GM06990 (cell line): ENCODE measurements around the gene ACVR1C.

Experiments used
- DNase-seq: peaks from one replicate; pipeline ENCODE4 v3.0.0-alpha.2; 2011; ENCODE audit not compliant: insufficient read length; ENCODE audit errors: extremely low read depth
- H3K27me3 ChIP-seq: replicated peaks from 2 replicates; pipeline ENCODE4 v1.6.0; 2011; ENCODE audit warnings: low read length; ENCODE audit not compliant: control insufficient read depth, insufficient read depth
- H3K36me3 ChIP-seq: 2 replicates; pipeline ENCODE4 v1.5.1; 2011; ENCODE audit warnings: low read length; ENCODE audit not compliant: control insufficient read depth, insufficient read depth
- H3K4me3 ChIP-seq: replicated peaks from 2 replicates; pipeline ENCODE4 v1.5.1; 2011; ENCODE audit warnings: low read depth, mild to moderate bottlenecking, control low read depth, low read length
- TF ChIP-seq, protein P1 (sequence below): IDR thresholded peaks from 2 replicates; pipeline ENCODE4 v1.5.1; 2011; ENCODE audit warnings: low read length, control low read depth, mild to moderate bottlenecking, inconsistent platforms; ENCODE audit not compliant: insufficient read depth, poor library complexity, severe bottlenecking

The ACVR1C gene

DNA sequence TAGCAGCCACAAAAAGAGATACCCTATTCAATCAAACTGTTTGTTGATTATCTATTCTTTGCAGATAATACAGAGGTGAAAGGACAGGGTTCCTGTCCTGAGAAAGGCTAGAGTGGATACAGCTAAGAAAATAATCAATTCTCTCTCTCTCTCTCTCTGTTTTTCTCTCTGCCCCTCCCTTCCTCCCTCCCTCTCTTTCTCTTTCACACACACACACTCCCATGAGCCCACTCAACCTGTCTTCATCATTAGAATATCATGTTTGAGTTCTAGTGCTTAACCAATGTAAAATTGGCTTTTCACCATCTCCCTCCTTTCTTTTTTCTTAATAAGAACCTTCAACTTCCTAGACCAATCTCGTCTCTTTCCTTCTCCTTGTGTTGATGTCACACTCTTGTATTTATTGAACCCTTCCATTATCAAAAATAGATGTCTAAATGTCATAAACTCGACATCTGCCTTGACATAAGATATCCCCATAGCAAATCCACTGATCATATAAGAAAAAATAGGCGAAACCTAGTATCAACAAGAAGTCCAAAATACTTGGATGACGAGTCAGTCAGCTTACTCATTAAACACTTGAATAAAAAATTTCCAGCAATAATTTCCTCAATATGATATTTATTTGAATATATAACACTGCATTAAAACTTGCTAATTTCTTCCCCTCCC lies 141.9 kb downstream of the ACVR1C start:
- no peak for DNase-seq
- H3K36me3 ChIP-seq, result no peaks in the 10 kb centered on the region
- TF ChIP-seq, protein P1, sequence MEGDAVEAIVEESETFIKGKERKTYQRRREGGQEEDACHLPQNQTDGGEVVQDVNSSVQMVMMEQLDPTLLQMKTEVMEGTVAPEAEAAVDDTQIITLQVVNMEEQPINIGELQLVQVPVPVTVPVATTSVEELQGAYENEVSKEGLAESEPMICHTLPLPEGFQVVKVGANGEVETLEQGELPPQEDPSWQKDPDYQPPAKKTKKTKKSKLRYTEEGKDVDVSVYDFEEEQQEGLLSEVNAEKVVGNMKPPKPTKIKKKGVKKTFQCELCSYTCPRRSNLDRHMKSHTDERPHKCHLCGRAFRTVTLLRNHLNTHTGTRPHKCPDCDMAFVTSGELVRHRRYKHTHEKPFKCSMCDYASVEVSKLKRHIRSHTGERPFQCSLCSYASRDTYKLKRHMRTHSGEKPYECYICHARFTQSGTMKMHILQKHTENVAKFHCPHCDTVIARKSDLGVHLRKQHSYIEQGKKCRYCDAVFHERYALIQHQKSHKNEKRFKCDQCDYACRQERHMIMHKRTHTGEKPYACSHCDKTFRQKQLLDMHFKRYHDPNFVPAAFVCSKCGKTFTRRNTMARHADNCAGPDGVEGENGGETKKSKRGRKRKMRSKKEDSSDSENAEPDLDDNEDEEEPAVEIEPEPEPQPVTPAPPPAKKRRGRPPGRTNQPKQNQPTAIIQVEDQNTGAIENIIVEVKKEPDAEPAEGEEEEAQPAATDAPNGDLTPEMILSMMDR, result no peak
- H3K27me3 ChIP-seq, result no peaks in the 10 kb centered on the region
- H3K4me3 ChIP-seq, result no peak overlapping the region

DNA sequence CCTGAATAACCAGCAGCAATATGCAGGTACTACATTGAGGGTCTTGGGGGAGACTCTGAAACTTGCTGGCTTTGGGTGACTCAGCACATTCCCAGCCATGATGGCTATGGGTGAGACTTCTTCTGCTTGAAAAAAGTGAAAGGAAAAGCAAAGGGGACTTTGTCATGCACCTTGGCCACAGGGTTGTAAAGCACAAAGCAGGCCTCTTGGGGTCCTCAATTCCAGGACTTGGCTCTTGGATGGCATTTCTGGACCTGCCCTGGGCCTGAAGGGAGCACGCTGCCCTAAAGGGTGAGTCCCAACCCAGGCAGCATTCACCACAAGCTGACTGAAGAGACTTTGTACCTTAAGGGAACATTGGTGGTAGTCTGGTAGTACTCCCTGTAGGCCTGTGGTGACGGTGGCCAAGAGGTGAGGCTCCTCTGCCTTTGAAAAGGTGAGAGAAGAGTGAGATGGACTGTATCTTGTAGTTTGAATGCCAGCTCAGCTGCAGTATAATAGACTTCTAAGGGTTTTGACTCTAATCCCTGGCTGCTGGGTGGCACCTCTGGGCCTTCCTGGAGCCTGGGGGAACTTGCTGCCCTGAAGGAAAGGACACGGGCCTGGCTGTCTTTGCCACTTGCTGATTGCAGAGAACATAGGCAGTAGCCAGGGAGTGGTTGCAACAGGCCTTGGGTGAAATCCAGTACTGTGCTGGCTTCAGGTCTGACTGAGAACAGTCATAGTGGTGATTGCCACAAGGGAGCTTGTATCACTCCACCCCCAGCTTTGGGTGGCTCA lies 148.3 kb downstream of the ACVR1C start:
- Histone ChIP-seq H3K27me3 (no peaks in the 10 kb centered on the region), H3K4me3 (no peak overlapping the region), H3K36me3 (no peaks in the 10 kb centered on the region)
- TF ChIP-seq, protein P1, result no peak
- DNase-seq, result no peak

DNA sequence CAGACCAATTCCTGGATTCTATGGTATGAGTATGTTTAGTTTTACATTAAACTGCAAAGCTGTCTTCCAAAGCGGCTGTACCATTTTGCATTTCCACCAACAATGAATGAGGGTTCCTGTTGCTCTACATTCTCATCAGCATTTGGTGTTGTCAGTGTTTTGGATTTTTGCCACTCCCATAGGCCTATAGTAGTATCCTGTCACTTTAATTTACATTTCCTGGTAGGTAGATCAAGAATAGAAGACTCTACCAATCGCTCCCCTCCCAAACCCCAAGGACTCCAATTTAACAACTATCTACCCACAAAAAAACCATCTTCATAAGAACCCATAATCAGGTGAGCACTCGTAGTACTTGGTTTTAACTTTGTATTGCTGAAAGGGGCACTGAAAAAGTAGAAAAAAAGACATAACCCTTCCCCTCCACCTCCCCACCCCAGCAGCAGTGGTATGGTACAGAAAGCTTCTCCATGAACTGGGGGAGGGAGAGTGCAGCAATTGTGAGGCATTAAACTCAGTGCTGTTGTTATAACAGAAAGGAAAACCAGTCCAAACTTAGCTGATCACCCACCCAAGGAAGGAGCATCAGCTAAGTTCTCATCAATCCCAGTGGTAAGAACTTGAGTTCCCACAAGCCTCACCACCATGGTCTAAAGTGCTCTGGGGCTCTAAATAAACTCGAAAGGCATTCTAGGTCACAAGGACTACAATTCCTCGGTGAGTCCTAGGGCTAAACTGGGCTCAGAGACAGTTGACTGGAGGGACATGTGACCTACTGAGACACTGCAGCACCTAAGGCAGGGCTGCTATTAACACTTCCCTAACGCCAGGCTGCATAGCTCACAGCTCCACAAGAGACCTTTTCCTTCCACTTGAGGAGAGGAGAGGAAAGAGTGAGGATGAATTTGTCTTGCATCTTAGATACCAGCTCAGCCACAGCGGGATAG lies 149.3 kb downstream of the ACVR1C start:
- no peak overlapping the region for H3K4me3 ChIP-seq
- TF ChIP-seq, protein P1, result no peak
- no peaks in the 10 kb centered on the region for H3K36me3 ChIP-seq
- no peaks in the 10 kb centered on the region for H3K27me3 ChIP-seq
- no peak for DNase-seq

DNA sequence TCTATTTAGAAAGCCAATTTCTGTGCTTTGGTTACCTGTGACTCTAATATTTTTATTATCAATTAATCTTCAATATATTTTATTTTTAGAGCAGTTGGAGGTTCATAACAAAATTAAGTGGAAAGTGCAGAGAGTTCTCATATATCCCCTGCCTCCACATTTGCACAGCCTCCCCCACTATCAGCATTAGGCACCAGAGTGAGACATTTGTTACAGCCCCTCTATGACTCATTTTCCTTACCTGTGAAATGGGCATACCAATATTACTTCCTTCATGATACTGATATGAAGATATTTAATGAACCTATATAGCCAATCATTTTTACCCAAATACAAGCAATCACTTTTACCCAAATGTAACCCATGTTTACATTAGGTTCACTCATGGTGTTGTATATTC lies 150.7 kb downstream of the ACVR1C start:
- Histone ChIP-seq H3K36me3 (no peaks in the 10 kb centered on the region), H3K27me3 (no peaks in the 10 kb centered on the region), H3K4me3 (no peak overlapping the region)
- TF ChIP-seq, protein P1, result no peak
- no peak for DNase-seq

DNA sequence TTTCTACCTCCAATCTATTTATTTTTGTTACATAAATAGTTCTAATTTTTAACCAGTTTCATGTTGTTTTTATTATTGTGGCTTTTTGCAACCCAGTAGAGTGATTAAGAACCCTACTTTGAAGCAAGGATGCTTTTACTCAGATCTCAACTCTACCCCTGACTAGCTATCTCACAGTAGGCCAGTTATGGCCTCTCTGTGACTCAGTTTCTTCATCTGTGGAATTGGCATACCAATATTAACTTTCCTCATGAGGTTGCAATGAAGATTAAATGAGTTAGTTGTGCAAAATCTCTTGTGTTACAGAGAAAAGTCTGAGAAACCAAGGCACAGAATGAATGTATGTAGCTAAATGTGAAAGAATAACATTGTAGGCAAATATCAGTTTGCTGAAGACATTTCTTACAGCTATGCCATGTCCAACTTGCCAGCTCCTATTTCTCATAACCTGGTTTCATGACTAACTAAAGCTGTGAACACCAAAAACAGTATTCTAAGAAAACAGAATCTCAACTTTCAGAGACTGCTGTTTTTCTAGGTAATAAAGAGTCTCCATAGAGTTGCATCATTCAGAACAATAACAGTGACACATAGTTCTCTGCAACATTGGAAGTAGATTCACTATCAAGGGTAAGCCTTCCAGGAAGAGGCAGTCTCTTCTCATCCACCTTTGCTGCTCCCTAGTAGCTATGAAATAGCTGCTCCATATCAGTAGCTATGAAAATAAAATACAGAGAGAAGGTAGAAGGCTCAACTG lies 151.5 kb downstream of the ACVR1C start:
- DNase-seq, result no peak
- H3K27me3 ChIP-seq, result no peaks in the 10 kb centered on the region
- no peaks in the 10 kb centered on the region for H3K36me3 ChIP-seq
- TF ChIP-seq, protein P1, result no peak
- no peak overlapping the region for H3K4me3 ChIP-seq
